Measurements from ENCODE around the gene ZNF598.

The ZNF598 gene

GRCh38 chr16:2043667-2044451, 34.2 kb upstream of the ZNF598 start:
- no peak for TF ChIP-seq CTCF (conservative IDR thresholded peaks at IDR 0.05)
- no peak overlapping the region for H3K27ac ChIP-seq

GRCh38 chr16:2042986-2043666, 33.5 kb upstream of the ZNF598 start:
- TF ChIP-seq CTCF (conservative IDR thresholded peaks at IDR 0.05): no peak
- no peak overlapping the region for H3K27ac ChIP-seq

- H3K27ac ChIP-seq: no peak overlapping the region
These were observed 32.8 kb upstream of the ZNF598 start for GRCh38 chr16:2042171-2042985.

GRCh38 chr16:2040787-2041522, 31.3 kb upstream of the ZNF598 start:
- H3K27ac ChIP-seq: peak overlapping the region; percentile 83

More at GRCh38 chr16:2042171-2042985, 32.8 kb upstream of the ZNF598 start:
- no peak for TF ChIP-seq CTCF (conservative IDR thresholded peaks at IDR 0.05)

GRCh38 chr16:2040041-2040786, 30.6 kb upstream of the ZNF598 start:
- TF ChIP-seq CTCF (conservative IDR thresholded peaks at IDR 0.05): no peak
- peak overlapping the region; percentile 83 for H3K27ac ChIP-seq

More at GRCh38 chr16:2040787-2041522, 31.3 kb upstream of the ZNF598 start:
- no peak for TF ChIP-seq CTCF (conservative IDR thresholded peaks at IDR 0.05)

GRCh38 chr16:2039274-2040031, 29.8 kb upstream of the ZNF598 start:
- TF ChIP-seq CTCF (conservative IDR thresholded peaks at IDR 0.05): no peak
- H3K27ac ChIP-seq: peak overlapping the region; percentile 83

Data from VCaP (cell line).